ENCODE results near the gene ZDHHC5. TPM values are rescaled to one million over a fixed set of nuclear protein-coding genes. Genes with fewer than 3 reads are reported as not detected.

ZDHHC5 gene
- total and polyA plus RNA-seq, 2 of the 13 experiments (the other 11 are each of a cell fraction or from before 2014, with no cell fraction given), result 26.6 to 34.0 TPM

GRCh38 chr11:57698843-57699365 is 31.0 kb downstream of the ZDHHC5 start:
- WGBS (ENCODE audit: low lambda C conversion rate), result 100% methylated on average over 16 of the region's 18 CpGs
- FAIRE-seq (no peak), ATAC-seq (peak; percentile 31), DNase-seq (ENCODE audit: low spot score) (no peak)
- in situ Hi-C loops (cut with HindIII; ENCODE audit: extremely low pct_ligation_motif_present, low pct_unique_long_range_greater_than_20kb), result no loop called here
- no peaks in the 10 kb centered on the region for H4K20me1 ChIP-seq (ENCODE audit: insufficient read depth, low read length)
- no peak overlapping the region for H3K4me3 ChIP-seq (replicated peaks in 1 of 3; ENCODE audit: insufficient read depth in 1 of 3, low read depth in 2 of 3, low read length in 3 of 3)
- H3K9me3 ChIP-seq (ENCODE audit: low read length), result no peaks in the 10 kb centered on the region
- CTCF ChIA-PET (ENCODE audit: low intra/inter-chr PET ratio, low total read pairs), result no interaction called here
- no TSS peak for BruUV-seq (replicated peaks)
- H3K27ac ChIP-seq (ENCODE audit: extremely low read length, insufficient read depth, low read length), result no peak overlapping the region
- no peaks in the 10 kb centered on the region for H3K79me2 ChIP-seq (ENCODE audit: insufficient read depth, low read length)
- no peak overlapping the region for H3K4me2 ChIP-seq (ENCODE audit: low read depth, low read length)
- no peak overlapping the region for H2AFZ ChIP-seq (ENCODE audit: low read length)
- peaks cover 25 to 77% of the 10 kb centered on the region in 2 experiments for H3K36me3 ChIP-seq (replicated peaks in 1 of 2; ENCODE audit: control insufficient read depth in 1 of 2, insufficient read depth in 2 of 2, low read length in 2 of 2)
- no peaks in the 10 kb centered on the region for H3K27me3 ChIP-seq (ENCODE audit: control insufficient read depth in 1 of 2, insufficient read depth in 2 of 2, low read length in 2 of 2)
- intact Hi-C loops (cut with micrococcal nuclease; ENCODE audit: unreplicated experiment), result no loop called here
- no peak for TF ChIP-seq ZSCAN21 (CRISPR knock-in tag; IDR thresholded peaks at IDR 0.05; ENCODE audit: borderline replicate concordance)
- peak; percentile 21; the same call in 1 of the 2 replicates for TF ChIP-seq POLR2G (IDR thresholded peaks at IDR 0.05; ENCODE audit: low read depth, low read length)
- no peak for TF ChIP-seq ZBTB3 (CRISPR knock-in tag; IDR thresholded peaks at IDR 0.05; ENCODE audit: borderline replicate concordance, low read depth)
- peak; percentile 72 for TF ChIP-seq AGO2 (optimal IDR thresholded peaks at IDR 0.05; ENCODE audit: low read depth, low read length)
- TF ChIP-seq ZKSCAN1 (IDR thresholded peaks at IDR 0.05; ENCODE audit: low read length), result no peak
- no peak for TF ChIP-seq ZFP82 (CRISPR knock-in tag; IDR thresholded peaks at IDR 0.05; ENCODE audit: borderline replicate concordance)
- POLR2A ChIA-PET, result no interaction called here
- no peak overlapping the region for H3K9ac ChIP-seq (ENCODE audit: insufficient read depth, low read depth, low read length)
- H3K4me1 ChIP-seq (ENCODE audit: insufficient read depth, low read length), result no peaks in the 10 kb centered on the region

GRCh38 chr11:57699813-57700212 is 31.9 kb downstream of the ZDHHC5 start:
- Histone ChIP-seq H3K4me1 (ENCODE audit: insufficient read depth, low read length) (no peaks in the 10 kb centered on the region), H3K9ac (ENCODE audit: insufficient read depth, low read depth, low read length) (no peak overlapping the region), H4K20me1 (ENCODE audit: insufficient read depth, low read length) (no peaks in the 10 kb centered on the region), H3K79me2 (ENCODE audit: insufficient read depth, low read length) (no peaks in the 10 kb centered on the region), H2AFZ (ENCODE audit: low read length) (no peak overlapping the region), H3K4me2 (ENCODE audit: low read depth, low read length) (no peak overlapping the region), H3K36me3 (replicated peaks in 1 of 2; ENCODE audit: control insufficient read depth in 1 of 2, insufficient read depth in 2 of 2, low read length in 2 of 2) (peaks cover 27 to 77% of the 10 kb centered on the region in 2 experiments), H3K27ac (ENCODE audit: extremely low read length, insufficient read depth, low read length) (no peak overlapping the region), H3K9me3 (ENCODE audit: low read length) (no peaks in the 10 kb centered on the region), H3K27me3 (ENCODE audit: control insufficient read depth in 1 of 2, insufficient read depth in 2 of 2, low read length in 2 of 2) (no peaks in the 10 kb centered on the region), H3K4me3 (replicated peaks in 1 of 3; ENCODE audit: insufficient read depth in 1 of 3, low read depth in 2 of 3, low read length in 3 of 3) (no peak overlapping the region)
- no peak for ATAC-seq
- intact Hi-C loops (cut with micrococcal nuclease; ENCODE audit: unreplicated experiment), result no loop called here
- in situ Hi-C loops (cut with HindIII; ENCODE audit: extremely low pct_ligation_motif_present, low pct_unique_long_range_greater_than_20kb), result no loop called here
- BruUV-seq (replicated peaks), result no TSS peak
- DNase-seq (ENCODE audit: low spot score), result no peak
- FAIRE-seq, result no peak
- TF ChIP-seq RBM22 (optimal IDR thresholded peaks at IDR 0.05; ENCODE audit: low read length) (peak; percentile 15), STAT5B (CRISPR knock-in tag; IDR thresholded peaks at IDR 0.05) (no peak)
- 95% methylated on average over 10 of the region's 10 CpGs for WGBS (ENCODE audit: low lambda C conversion rate)
- POLR2A ChIA-PET, result no interaction called here
- CTCF ChIA-PET (ENCODE audit: low intra/inter-chr PET ratio, low total read pairs), result no interaction called here
